Astrocyte (in vitro differentiated cells and primary cell): ENCODE measurements around the gene F7.
"Not testable (repeated sequence)": the region's sequence is repeated elsewhere in the genome, so short reads cannot be mapped to it uniquely, and the experiment has no call there.

Experiments
- CTCF ChIP-seq: IDR thresholded peaks from 2 replicates; pipeline ENCODE4 v1.5.1; 2011; ENCODE audit warnings: low read depth, mild to moderate bottlenecking, inconsistent platforms, low read length, moderate library complexity; ENCODE audit not compliant: insufficient read depth
- EZH2 ChIP-seq: IDR thresholded peaks from 2 replicates; pipeline ENCODE4 v1.6.1; 2012; ENCODE audit warnings: mild to moderate bottlenecking, low read length, inconsistent platforms; ENCODE audit not compliant: insufficient read depth

- TF ChIP-seq CTCF, EZH2: not testable (repeated sequence)
Observed at GRCh38 chr13:113112475-113112874, 6.9 kb downstream of the F7 start.
